ENCODE measurements around the gene PCARE. TPM values are rescaled to one million over a fixed set of nuclear protein-coding genes. Genes with fewer than 3 reads are reported as not detected.

The PCARE gene
- total RNA-seq, 2 donors from 2014 or later: not detected

DNA sequence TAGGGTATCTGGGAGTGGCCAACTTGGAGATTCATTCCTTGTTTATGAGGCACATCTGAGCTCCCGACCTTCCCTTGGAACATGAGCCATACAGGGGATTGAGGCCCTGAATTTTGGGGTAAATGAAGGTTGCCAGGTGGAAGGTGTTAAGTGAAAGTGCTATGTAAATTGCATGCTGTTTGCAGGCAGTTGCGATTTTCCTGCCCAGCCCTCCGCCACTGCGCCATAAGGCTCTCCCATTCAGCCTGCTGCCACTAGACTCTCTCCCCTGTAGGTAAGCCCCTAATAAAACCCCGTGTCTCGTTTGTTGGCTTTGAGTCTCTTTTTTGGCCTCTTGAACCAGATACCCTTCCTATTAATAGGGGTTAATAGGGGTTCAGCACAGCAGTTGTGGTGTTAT lies 33.8 kb downstream of the PCARE start:
- no peak for TF ChIP-seq POLR2AphosphoS5 (IDR thresholded peaks at IDR 0.05)
- TF ChIP-seq, protein P1, sequence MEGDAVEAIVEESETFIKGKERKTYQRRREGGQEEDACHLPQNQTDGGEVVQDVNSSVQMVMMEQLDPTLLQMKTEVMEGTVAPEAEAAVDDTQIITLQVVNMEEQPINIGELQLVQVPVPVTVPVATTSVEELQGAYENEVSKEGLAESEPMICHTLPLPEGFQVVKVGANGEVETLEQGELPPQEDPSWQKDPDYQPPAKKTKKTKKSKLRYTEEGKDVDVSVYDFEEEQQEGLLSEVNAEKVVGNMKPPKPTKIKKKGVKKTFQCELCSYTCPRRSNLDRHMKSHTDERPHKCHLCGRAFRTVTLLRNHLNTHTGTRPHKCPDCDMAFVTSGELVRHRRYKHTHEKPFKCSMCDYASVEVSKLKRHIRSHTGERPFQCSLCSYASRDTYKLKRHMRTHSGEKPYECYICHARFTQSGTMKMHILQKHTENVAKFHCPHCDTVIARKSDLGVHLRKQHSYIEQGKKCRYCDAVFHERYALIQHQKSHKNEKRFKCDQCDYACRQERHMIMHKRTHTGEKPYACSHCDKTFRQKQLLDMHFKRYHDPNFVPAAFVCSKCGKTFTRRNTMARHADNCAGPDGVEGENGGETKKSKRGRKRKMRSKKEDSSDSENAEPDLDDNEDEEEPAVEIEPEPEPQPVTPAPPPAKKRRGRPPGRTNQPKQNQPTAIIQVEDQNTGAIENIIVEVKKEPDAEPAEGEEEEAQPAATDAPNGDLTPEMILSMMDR (IDR thresholded peaks at IDR 0.05): no peak
- TF ChIP-seq POLR2A (IDR thresholded peaks at IDR 0.05): no peak
- no peak overlapping the region for H3K27ac ChIP-seq
- intact Hi-C loops (cut with DNase I): no loop called here
- no peaks in the 10 kb centered on the region for H3K36me3 ChIP-seq
- no peak for DNase-seq (ENCODE audit: low spot score)
- H3K4me3 ChIP-seq: no peak overlapping the region
- H3K4me1 ChIP-seq (replicated peaks): peaks cover 7% of the 10 kb centered on the region
- WGBS: 52% methylated on average over 6 of the region's 6 CpGs
- H3K27me3 ChIP-seq (replicated peaks; ENCODE audit: insufficient read depth): no peaks in the 10 kb centered on the region
- H3K9me3 ChIP-seq: no peaks in the 10 kb centered on the region

DNA sequence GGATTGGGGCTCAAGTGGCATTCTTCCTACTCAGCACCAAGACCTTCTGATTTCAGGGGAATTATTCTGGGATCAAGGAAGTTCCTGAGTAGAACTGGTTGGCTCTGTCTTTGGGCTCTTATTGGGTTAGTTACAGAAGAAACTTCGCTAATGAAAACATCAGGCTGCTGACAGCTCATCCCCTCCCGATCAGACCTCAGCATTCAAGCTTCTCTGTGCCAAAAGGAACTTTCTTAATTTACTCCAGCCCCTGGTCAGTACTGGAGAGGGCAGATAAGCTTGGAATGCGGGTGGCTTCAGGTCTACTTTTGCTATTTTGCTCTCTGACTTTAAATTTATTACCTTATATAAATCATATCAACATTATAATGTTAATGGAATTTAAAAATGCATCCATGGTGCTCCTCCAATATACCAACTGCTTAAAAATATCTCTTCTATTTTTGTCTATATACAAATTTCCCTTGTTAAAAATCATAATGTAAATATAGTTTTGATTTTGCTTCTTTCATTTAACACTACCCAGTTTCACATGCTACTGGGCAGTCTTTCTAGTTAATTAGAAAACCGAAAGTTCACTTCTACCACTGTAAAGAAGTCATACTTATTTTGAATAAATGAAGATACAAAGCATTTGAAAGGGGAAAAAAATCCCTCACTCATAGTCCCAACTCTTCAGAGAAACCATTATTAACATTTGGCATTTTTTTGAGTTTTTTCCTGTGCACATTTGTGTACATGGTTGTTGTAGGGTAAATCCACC lies 34.4 kb downstream of the PCARE start:
- no peaks in the 10 kb centered on the region for H3K9me3 ChIP-seq
- H3K27me3 ChIP-seq (replicated peaks; ENCODE audit: insufficient read depth): no peaks in the 10 kb centered on the region
- TF ChIP-seq, protein P1 (IDR thresholded peaks at IDR 0.05): no peak
- no peak for TF ChIP-seq POLR2AphosphoS5 (IDR thresholded peaks at IDR 0.05)
- TF ChIP-seq POLR2A (IDR thresholded peaks at IDR 0.05): no peak
- no peak overlapping the region for H3K27ac ChIP-seq
- intact Hi-C loops (cut with DNase I): no loop called here
- H3K36me3 ChIP-seq: no peaks in the 10 kb centered on the region
- H3K4me3 ChIP-seq: no peak overlapping the region
- H3K4me1 ChIP-seq (replicated peaks): peaks cover 7% of the 10 kb centered on the region
- 62% methylated on average over 4 of the region's 4 CpGs for WGBS
- DNase-seq (ENCODE audit: low spot score): no peak

DNA sequence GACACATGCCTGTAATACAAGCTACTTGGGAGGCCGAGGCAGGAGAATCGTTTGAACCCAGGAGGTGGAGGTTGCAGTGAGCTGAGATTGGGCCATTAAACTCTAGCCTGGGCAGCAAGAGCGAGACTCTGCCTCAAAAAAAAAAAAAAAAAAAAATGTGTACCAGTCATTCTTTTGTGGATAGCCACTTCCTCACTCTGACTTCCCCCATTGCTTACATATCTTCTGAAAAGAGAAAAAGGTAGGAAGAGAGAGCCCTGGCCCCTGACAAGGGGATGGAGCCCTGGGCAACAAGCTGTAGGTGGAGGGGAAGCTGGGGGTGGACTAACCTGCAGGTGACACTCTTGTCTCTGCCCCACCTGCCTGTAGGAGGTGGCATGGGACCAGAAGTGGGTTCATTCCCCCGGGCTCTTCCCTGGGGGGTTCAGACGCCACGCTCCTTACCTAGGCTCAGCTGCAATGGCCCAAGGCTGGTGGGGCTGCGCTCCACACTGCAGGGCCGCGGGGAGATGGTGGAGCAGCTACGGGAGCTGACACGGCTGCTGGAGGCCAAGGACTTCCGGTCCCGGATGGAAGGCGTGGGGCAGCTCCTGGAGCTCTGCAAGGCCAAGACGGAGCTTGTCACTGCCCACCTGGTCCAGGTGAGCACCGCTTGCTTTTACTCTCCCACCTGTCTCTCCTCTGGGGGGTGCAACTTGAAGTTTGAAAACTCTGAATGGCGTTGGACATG lies 39.1 kb downstream of the PCARE start:
- 93% methylated on average over 17 of the region's 17 CpGs for WGBS
- Histone ChIP-seq H3K27me3 (replicated peaks; ENCODE audit: insufficient read depth) (no peaks in the 10 kb centered on the region), H3K36me3 (no peaks in the 10 kb centered on the region), H3K27ac (no peak overlapping the region), H3K9me3 (no peaks in the 10 kb centered on the region), H3K4me3 (no peak overlapping the region), H3K4me1 (replicated peaks) (peaks cover 7% of the 10 kb centered on the region)
- TF ChIP-seq, protein P1 (IDR thresholded peaks at IDR 0.05): no peak
- TF ChIP-seq POLR2AphosphoS5 (IDR thresholded peaks at IDR 0.05): no peak
- TF ChIP-seq POLR2A (IDR thresholded peaks at IDR 0.05): no peak
- intact Hi-C loops (cut with DNase I): no loop called here
- DNase-seq (ENCODE audit: low spot score): no peak

DNA sequence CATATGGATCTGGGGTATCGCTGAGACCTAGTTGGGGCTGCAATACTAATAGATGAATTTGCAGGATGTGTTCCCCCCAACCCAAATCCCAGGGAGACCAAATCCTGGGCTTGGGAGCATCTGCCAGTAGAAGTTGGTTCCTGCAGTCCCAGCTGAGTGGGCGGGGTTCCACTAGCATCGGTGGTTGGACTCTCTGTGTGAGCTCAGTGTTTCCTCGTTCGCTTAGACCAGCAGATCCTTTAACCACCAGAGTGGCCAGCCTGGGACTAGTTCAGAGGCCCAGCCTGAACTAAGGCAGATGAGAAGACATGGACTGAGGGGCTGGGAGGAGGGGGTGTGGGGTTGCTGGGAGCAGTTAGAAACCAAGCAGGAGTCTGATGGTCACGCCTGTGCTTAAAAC lies 40.7 kb downstream of the PCARE start:
- WGBS: 77% methylated on average over 6 of the region's 6 CpGs
- intact Hi-C loops (cut with DNase I): no loop called here

More for the DNA sequence above, 40.7 kb downstream of the PCARE start:
- Histone ChIP-seq H3K9me3 (no peaks in the 10 kb centered on the region), H3K4me1 (replicated peaks) (peaks cover 7% of the 10 kb centered on the region), H3K27ac (no peak overlapping the region), H3K27me3 (replicated peaks; ENCODE audit: insufficient read depth) (no peaks in the 10 kb centered on the region), H3K4me3 (no peak overlapping the region), H3K36me3 (no peaks in the 10 kb centered on the region)
- DNase-seq (ENCODE audit: low spot score): no peak
- TF ChIP-seq POLR2A (IDR thresholded peaks at IDR 0.05) (no peak), POLR2AphosphoS5 (IDR thresholded peaks at IDR 0.05) (no peak)
- TF ChIP-seq, protein P1 (IDR thresholded peaks at IDR 0.05): no peak

Measured in prostate gland (tissue), 2 donors.